Astrocyte (in vitro differentiated cells and primary cell): ENCODE measurements around the gene IGFBP2. TPM values are rescaled to one million over a fixed set of nuclear protein-coding genes. Genes with fewer than 3 reads are reported as not detected.

Experiments used
- DNase-seq: peaks from one replicate; pipeline ENCODE4 v3.0.0-alpha.2; 2010; ENCODE audit warnings: low read depth
- FAIRE-seq: peaks from 2 replicates; lab custom pipeline; 2011; peaks lifted over from hg19 to GRCh38; lab: Jason Lieb, UNC
- H2AFZ ChIP-seq: 2 replicates; pipeline ENCODE4 v1.6.0; 2012; ENCODE audit warnings: low read depth, low read length, inconsistent platforms
- H3K27ac ChIP-seq: 2 replicates; pipeline ENCODE4 v1.5.1; 2011; ENCODE audit warnings: low read depth, low read length, inconsistent platforms
- H3K27me3 ChIP-seq: 2 replicates; pipeline ENCODE4 v1.6.0; 2011; ENCODE audit warnings: low read length, inconsistent platforms; ENCODE audit not compliant: insufficient read depth
- H3K36me3 ChIP-seq: 2 replicates; pipeline ENCODE4 v1.5.1; 2011; ENCODE audit warnings: low read length, inconsistent platforms; ENCODE audit not compliant: insufficient read depth
- H3K4me1 ChIP-seq: 2 replicates; pipeline ENCODE4 v1.5.1; 2011; ENCODE audit warnings: low read length, inconsistent platforms; ENCODE audit not compliant: insufficient read depth
- H3K4me2 ChIP-seq: 2 replicates; pipeline ENCODE4 v1.6.0; 2012; ENCODE audit warnings: low read length, inconsistent platforms
- H3K4me3 ChIP-seq: 2 replicates; pipeline ENCODE4 v1.5.1; 2011; ENCODE audit warnings: low read depth, mild to moderate bottlenecking, low read length, inconsistent platforms; ENCODE audit not compliant: insufficient read depth
- H3K79me2 ChIP-seq: 2 replicates; pipeline ENCODE4 v1.6.0; 2012; ENCODE audit warnings: mild to moderate bottlenecking, low read length, inconsistent platforms; ENCODE audit not compliant: insufficient read depth
- H3K9ac ChIP-seq: 2 replicates; pipeline ENCODE4 v1.6.0; 2012; ENCODE audit warnings: mild to moderate bottlenecking, low read length, inconsistent platforms
- H3K9me3 ChIP-seq: 2 replicates; pipeline ENCODE4 v1.5.1; 2012; ENCODE audit warnings: low read depth, mild to moderate bottlenecking, low read length, inconsistent platforms; ENCODE audit not compliant: insufficient read depth
- H4K20me1 ChIP-seq: 2 replicates; pipeline ENCODE4 v1.6.0; 2012; ENCODE audit warnings: low read length, inconsistent platforms; ENCODE audit not compliant: insufficient read depth
- H3K27ac Mint-ChIP-seq: one replicate; pipeline ENCODE4 v1.8.0; 2021; ENCODE audit warnings: mild to moderate bottlenecking, mixed read lengths; ENCODE audit not compliant: unreplicated experiment
- H3K27me3 Mint-ChIP-seq: one replicate; pipeline ENCODE4 v1.8.0; 2021; ENCODE audit warnings: low read depth, mixed read lengths; ENCODE audit not compliant: unreplicated experiment
- H3K36me3 Mint-ChIP-seq: one replicate; pipeline ENCODE4 v1.8.0; 2021; ENCODE audit warnings: low read depth, mixed read lengths; ENCODE audit not compliant: unreplicated experiment
- H3K4me1 Mint-ChIP-seq: one replicate; pipeline ENCODE4 v1.8.0; 2021; ENCODE audit warnings: low read depth, mixed read lengths; ENCODE audit not compliant: unreplicated experiment
- H3K4me3 Mint-ChIP-seq: one replicate; pipeline ENCODE4 v1.8.0; 2021; ENCODE audit warnings: mild to moderate bottlenecking, moderate library complexity, mixed read lengths; ENCODE audit not compliant: unreplicated experiment
- H3K9me3 Mint-ChIP-seq: one replicate; pipeline ENCODE4 v1.8.0; 2021; ENCODE audit warnings: mild to moderate bottlenecking, mixed read lengths; ENCODE audit not compliant: unreplicated experiment
- CTCF ChIP-seq: IDR thresholded peaks from 2 replicates; pipeline ENCODE4 v1.5.1; 2011; ENCODE audit warnings: low read depth, mild to moderate bottlenecking, inconsistent platforms, low read length, moderate library complexity; ENCODE audit not compliant: insufficient read depth
- EZH2 ChIP-seq: IDR thresholded peaks from 2 replicates; pipeline ENCODE4 v1.6.1; 2012; ENCODE audit warnings: mild to moderate bottlenecking, low read length, inconsistent platforms; ENCODE audit not compliant: insufficient read depth
- total RNA-seq: library from RNA; stranded (reverse); gene quantifications from 2 replicates; pipeline ENCODE4 v1.2.1, GENCODE V29; 2021

The IGFBP2 gene
- total RNA-seq, 1 donor from 2014 or later: 944 TPM

DNA sequence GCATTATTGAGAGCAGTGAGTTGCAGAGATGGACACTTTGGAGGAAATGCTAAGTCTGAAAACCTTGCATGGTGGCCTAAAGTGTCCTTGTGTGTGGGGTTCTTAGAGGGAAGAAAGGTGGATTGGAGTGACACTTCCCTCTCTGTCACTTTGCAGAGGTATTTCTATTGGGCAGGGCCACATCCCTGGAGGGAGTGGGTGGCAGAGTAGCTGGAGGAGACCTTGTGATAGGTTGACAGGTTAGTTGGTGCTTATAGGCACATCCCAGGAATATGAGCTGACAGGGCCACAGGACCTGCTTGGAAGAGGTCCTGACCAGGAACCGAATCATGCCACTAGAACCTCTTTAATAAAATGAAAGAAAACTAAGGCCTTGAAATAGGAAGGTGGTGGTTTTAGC lies 63.1 kb downstream of the IGFBP2 start:
- Histone ChIP-seq H3K27ac (no peak overlapping the region), H3K36me3 (no peaks in the 10 kb centered on the region), H4K20me1 (peaks cover 14% of the 10 kb centered on the region), H2AFZ (no peak overlapping the region), H3K79me2 (peaks cover 28% of the 10 kb centered on the region), H3K4me2 (no peak overlapping the region), H3K4me1 (peaks cover 49% of the 10 kb centered on the region), H3K9ac (no peak overlapping the region), H3K9me3 (no peaks in the 10 kb centered on the region), H3K27me3 (no peaks in the 10 kb centered on the region), H3K4me3 (no peak overlapping the region)
- Mint-ChIP-seq H3K4me3 (no peak overlapping the region), H3K9me3 (no peaks in the 10 kb centered on the region), H3K4me1 (peaks cover 21% of the 10 kb centered on the region), H3K36me3 (no peaks in the 10 kb centered on the region), H3K27ac (peak overlapping the region; percentile 67), H3K27me3 (no peaks in the 10 kb centered on the region)
- no peak for TF ChIP-seq EZH2
- no peak for TF ChIP-seq CTCF
- FAIRE-seq: no peak
- DNase-seq: no peak

GRCh38 chr2:216696751-216697560 lies 63.7 kb downstream of the IGFBP2 start:
- Mint-ChIP-seq H3K4me1 (peaks cover 20% of the 10 kb centered on the region), H3K9me3 (no peaks in the 10 kb centered on the region), H3K27ac (no peak overlapping the region), H3K4me3 (no peak overlapping the region), H3K27me3 (no peaks in the 10 kb centered on the region), H3K36me3 (no peaks in the 10 kb centered on the region)
- TF ChIP-seq EZH2 (no peak), CTCF (peak; percentile 85)
- H3K27me3 ChIP-seq: no peaks in the 10 kb centered on the region
- H3K4me2 ChIP-seq: peak overlapping the region; percentile 45
- no peaks in the 10 kb centered on the region for H3K9me3 ChIP-seq
- no peak overlapping the region for H2AFZ ChIP-seq
- H3K9ac ChIP-seq: peak overlapping the region; percentile 23
- DNase-seq (peak; percentile 47), FAIRE-seq (peak; percentile 64)
- H4K20me1 ChIP-seq: peaks cover 10% of the 10 kb centered on the region
- no peak overlapping the region for H3K27ac ChIP-seq
- H3K4me1 ChIP-seq: peaks cover 46% of the 10 kb centered on the region
- H3K4me3 ChIP-seq: no peak overlapping the region
- no peaks in the 10 kb centered on the region for H3K36me3 ChIP-seq
- H3K79me2 ChIP-seq: peaks cover 25% of the 10 kb centered on the region

DNA sequence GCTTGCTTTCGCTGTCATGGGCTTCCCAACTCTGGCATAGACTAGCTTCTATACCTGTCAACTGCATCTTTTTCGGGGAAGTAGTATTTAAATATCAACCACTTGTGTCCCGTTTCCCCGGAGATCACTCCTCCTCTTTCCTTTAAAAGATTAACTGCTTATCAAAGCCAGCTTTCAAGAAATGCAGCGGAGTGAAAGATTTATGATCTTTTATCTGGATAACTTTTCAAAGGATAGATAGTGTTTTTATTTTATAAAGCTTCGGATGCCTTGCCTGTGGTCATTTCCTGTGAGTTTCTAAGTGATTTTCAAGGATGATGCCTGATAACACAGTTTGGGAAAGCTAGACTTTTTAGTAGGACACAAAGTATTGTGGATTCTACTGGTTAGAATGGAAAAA lies 65.1 kb downstream of the IGFBP2 start:
- no peaks in the 10 kb centered on the region for H3K9me3 Mint-ChIP-seq
- no peak overlapping the region for H3K27ac ChIP-seq
- H3K36me3 ChIP-seq: no peaks in the 10 kb centered on the region
- H3K27me3 Mint-ChIP-seq: no peaks in the 10 kb centered on the region
- H3K4me1 ChIP-seq: peaks cover 36% of the 10 kb centered on the region
- no peak for DNase-seq
- H3K4me2 ChIP-seq: no peak overlapping the region
- no peaks in the 10 kb centered on the region for H3K27me3 ChIP-seq
- no peaks in the 10 kb centered on the region for H3K9me3 ChIP-seq
- no peak for TF ChIP-seq CTCF
- no peak for TF ChIP-seq EZH2
- no peaks in the 10 kb centered on the region for H4K20me1 ChIP-seq
- no peak for FAIRE-seq
- no peak overlapping the region for H3K4me3 Mint-ChIP-seq
- H3K9ac ChIP-seq: no peak overlapping the region
- peaks cover 14% of the 10 kb centered on the region for H3K79me2 ChIP-seq
- H3K36me3 Mint-ChIP-seq: no peaks in the 10 kb centered on the region
- H3K27ac Mint-ChIP-seq: no peak overlapping the region
- H2AFZ ChIP-seq: no peak overlapping the region
- H3K4me3 ChIP-seq: no peak overlapping the region
- peaks cover 20% of the 10 kb centered on the region for H3K4me1 Mint-ChIP-seq
